GM12872 (cell line): ENCODE results near the gene ARHGDIB.
A peak's percentile ranks its signal among the peaks of the same experiment; 100 is the strongest.

Source experiments
- TF ChIP-seq, protein P1 (sequence below): IDR thresholded peaks from 3 replicates; pipeline ENCODE4 v1.5.1; 2011; ENCODE audit warnings: low read depth, mild to moderate bottlenecking, low read length, moderate library complexity; ENCODE audit not compliant: insufficient read depth

Gene ARHGDIB

GRCh38 chr12:14999695-15000365 lies 38.4 kb upstream of the ARHGDIB start:
- TF ChIP-seq, protein P1, sequence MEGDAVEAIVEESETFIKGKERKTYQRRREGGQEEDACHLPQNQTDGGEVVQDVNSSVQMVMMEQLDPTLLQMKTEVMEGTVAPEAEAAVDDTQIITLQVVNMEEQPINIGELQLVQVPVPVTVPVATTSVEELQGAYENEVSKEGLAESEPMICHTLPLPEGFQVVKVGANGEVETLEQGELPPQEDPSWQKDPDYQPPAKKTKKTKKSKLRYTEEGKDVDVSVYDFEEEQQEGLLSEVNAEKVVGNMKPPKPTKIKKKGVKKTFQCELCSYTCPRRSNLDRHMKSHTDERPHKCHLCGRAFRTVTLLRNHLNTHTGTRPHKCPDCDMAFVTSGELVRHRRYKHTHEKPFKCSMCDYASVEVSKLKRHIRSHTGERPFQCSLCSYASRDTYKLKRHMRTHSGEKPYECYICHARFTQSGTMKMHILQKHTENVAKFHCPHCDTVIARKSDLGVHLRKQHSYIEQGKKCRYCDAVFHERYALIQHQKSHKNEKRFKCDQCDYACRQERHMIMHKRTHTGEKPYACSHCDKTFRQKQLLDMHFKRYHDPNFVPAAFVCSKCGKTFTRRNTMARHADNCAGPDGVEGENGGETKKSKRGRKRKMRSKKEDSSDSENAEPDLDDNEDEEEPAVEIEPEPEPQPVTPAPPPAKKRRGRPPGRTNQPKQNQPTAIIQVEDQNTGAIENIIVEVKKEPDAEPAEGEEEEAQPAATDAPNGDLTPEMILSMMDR = no peak

DNA sequence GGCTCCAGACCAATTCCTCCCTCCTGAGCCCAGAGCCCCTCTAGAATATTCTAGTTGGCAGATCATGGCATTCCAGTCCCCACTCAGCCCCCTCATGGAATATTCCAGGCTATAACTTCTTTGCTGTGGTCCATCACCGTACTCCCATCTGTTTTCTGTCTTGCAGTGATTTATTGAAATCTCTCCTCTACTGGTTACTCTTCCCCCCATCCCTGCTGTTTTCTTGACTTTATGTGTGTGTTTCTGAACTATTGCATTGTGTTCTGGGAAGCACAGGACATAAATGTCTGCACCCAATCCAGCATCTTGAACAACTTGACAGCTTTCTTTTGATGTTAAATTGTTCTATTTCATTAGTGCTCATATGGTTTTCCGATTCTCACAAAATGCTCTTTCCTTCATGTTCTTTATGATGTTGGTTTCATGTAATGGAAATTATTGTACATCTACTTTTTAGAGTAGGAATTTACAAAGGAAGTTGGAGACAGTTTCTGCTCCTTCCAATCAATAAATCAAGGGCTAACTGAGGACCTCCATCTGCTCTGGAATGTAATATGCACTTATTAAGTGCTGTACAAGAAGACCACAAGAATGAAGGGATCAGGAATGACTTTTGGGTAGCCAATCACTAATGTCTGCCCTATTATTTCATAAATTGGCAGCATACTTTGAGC lies 37.8 kb upstream of the ARHGDIB start:
- TF ChIP-seq, protein P1 = no peak

GRCh38 chr12:14997998-14998397 lies 36.6 kb upstream of the ARHGDIB start:
- TF ChIP-seq, protein P1 = no peak

- TF ChIP-seq, protein P1 = peak; percentile 40; the same call in 2 of the 3 replicates
Measured at GRCh38 chr12:14995583-14996425, 34.4 kb upstream of the ARHGDIB start.

GRCh38 chr12:14994610-14995009 lies 33.2 kb upstream of the ARHGDIB start:
- TF ChIP-seq, protein P1 = no peak

DNA sequence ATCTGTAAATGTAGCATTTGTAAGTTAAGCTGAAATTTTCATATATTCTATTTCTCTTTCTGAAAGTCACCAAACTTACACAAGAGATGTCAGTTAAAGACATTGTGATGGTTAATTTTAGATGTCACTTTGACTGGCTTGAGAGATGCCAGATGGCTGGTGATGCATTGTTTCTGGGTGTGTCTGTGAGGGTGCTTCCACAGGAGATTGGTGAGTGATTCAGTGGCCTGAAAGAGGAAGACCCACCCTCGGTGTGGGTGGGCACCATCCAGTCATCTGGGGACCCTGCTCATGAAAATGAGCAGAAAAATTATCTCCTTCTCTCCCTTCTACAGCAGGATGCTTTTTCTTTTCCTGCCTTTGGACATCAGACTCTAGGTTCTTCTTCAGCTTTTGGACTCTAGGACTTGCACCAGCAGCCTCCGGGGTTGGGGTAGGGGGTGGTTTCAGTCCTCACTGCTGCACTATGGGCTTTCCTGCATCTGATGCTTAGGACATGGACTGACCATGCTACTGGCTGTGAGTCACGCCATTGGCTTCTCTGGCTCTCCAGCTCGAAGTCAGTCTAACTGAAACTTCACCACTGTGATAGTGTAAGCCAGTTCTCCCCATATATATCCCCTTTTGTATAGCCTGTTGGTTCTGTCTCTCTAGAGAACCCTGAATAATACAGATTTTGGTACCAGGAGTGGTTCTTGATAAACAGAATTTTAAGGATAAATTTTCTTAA lies 32.3 kb upstream of the ARHGDIB start:
- TF ChIP-seq, protein P1 = no peak
